ENCODE results near the gene SULT1A4.
"Not testable (repeated sequence)": the region's sequence is repeated elsewhere in the genome, so short reads cannot be mapped to it uniquely, and the experiment has no call there.

Gene SULT1A4

DNA sequence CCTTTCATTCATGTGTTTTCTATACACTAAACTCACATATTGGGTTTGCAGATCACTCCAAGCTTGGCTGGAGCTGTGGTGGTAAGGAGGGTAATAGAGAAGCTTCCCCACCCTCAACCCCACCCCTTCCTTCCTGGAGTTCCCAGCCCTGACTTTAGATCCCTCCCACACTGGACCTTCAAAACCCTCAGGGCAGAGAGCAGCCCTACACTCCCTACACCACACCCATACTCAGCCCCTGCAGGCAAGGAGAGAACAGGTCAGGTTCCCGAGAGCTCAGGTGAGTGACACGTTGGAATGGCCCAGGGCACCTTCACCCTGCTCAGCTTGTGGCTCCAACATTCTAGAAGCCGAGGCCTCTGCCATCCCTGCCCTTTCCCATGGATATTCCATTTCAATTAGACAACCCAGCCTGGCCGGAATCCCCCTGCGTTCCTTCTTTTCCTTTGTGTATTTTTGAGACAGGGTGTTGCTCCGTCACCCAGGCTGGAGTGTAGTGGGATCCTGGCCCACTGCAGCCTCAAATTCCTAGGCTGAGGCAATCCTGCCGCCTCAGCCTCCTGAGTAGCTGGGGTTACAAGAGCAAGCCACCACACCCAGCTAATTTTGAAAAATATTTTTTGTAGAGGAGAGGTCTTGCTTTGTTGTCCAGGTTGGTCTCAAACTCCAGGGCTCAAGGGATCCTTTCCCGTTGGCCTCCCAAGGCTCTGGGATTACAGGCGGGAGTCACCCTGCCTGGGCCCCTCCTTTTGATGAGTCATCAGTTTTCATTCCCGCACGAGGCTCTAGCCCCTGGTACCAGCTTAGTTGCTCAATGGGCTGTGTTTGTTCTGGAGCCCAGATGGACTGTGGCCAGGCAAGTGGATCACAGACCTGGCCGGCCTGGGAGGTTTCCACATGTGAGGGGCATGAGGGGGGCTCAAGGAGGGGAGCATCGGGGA, at the start of gene SULT1A4:
Gene SULT1A4 (plus strand): TSS at position 208 of the 941 bp plus-strand sequence. CDS start 1,473 bp downstream, outside the sequence.
- not testable (repeated sequence) for DNase-seq

DNA sequence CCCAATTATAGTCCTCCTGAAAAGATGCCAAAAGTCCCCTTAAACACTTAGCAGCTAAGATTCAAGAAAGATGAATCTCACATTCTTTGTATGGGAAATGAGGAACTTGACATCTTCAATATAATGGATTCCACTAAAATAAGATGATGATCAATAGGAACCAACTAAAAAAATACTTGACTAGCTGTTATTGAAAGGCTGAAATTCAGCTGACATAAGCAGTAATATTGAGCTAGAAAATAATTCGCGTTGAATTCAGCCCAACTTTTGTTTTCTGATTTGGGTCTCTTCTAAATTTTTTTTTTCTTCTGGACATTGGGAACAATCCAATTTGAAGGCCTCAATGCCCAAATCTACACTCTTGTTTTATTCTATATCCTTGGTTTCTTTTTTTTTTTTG, 36.1 kb upstream of the SULT1A4 start:
- DNase-seq, result not testable (repeated sequence)

DNA sequence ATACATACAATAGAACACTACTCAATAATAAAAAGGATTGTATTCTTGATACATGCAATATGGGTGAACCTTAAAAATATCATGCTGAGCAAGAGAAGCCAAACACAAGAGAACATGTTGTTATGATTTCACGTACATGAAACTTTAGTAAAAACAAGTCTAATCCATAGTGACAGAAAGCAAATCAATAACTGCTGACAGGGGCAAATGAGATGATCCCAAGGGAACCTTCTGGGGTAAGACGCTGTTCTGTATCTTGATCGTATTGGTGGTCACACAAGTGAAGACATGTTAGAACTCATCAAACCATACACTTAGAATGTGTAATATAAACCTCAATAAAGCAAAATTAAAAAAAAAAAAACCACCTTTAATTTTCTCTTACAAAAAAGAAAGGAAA, 34.3 kb upstream of the SULT1A4 start:
- not testable (repeated sequence) for DNase-seq

DNA sequence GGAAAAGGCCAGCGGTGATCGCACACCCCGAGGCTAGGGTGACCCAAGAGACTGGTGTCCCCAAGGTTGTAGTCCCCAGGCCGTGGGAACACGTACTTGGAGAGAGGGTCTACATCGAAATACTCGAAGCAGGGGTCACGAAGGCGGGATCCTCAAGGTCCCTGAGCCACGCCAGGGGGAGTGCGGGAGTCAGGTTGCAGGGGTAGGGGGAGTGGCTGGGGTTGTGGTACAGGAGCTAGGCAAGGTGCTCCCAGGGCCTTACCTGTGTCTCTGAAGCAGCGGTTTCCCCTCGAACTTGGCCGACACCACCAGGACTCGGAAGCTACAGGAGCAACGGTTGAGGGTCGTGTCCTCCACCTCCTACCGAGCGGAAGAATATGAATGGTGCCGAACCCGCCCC, 6.0 kb upstream of the SULT1A4 start:
- not testable (repeated sequence) for DNase-seq

DNA sequence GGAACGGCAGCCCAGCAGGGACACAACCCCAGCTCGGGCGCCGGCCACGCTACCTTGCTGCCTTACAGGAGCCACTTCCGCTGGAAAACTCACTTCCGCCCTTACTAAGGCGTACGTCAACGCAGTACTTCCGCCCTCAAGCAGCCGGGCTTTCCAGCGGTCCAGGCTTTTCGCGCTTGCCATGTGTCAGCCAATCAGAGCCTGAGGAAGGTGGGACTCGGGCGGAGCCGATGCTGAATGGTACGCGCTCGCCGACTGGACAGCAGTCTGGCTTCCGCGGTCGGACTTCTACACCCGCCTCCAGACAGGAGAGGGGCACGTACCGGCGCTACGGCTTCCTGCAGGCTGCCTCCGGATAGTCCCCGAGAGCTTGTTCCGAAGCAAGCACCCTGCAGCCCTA, 5.4 kb upstream of the SULT1A4 start, which contains the start of the genes BOLA2 and SLX1B:
Gene BOLA2 (minus strand): TSS at position 83 of the 400 bp plus-strand sequence. CDS start 98 bp downstream, outside the sequence.
Gene SLX1B (plus strand): TSS at position 265 of the 400 bp plus-strand sequence.
- DNase-seq, result not testable (repeated sequence)

DNA sequence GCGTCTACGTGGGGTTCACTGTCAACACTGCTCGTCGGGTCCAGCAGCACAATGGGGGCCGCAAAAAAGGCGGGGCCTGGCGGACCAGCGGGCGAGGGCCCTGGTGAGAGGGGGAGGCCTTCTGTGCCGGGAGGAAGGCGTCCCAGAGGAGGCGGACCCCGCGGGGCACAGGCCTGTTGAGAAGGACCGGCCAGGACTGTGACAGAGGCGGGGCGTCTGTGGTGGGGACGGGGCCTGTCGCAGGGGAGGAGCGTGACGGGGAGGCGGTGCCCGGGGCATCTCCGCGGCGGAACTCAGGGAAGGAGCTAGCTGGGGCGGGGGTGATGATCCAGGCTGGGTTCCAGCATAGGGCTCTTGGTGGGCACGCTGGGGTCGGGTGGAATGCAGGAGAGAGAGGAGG, 4.9 kb upstream of the SULT1A4 start:
- not testable (repeated sequence) for DNase-seq

DNA sequence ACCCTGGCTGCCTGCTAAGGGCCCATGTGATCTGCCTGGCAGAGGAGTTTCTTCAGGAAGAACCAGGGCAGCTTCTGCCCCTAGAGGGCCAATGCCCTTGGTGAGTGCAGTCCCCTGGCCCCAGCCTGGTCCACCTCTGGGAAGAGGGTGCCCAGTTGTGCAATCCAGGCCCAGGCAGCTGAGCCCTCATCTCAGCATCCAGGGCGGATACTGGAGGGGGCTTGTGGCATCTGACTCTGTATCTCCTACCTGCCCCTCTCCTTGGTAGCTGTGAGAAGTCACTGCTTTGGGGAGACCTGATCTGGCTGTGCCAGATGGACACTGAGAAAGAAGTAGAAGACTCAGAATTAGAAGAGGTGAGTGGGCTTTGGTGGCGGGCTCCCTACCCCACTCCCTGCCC, 2.1 kb upstream of the SULT1A4 start:
- DNase-seq, result not testable (repeated sequence)

DNA sequence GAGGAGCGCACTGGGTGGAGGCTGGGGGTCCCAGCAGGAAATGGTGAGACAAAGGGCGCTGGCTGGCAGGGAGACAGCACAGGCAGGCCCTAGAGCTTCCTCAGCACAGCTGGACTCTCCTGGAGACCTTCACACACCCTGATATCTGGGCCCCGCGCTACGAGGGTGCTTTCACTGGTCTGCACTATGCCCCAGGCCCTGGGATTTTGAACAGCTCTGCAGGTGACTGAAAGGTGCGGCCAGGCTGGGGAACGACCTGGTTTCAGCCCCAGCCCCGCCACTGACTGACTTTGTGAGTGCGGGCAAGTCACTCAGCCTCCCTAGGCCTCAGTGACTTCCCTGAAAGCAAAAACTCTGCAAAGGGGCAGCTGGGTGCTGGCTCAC, 926 bp downstream of the SULT1A4 start:
- DNase-seq, result not testable (repeated sequence)

DNA sequence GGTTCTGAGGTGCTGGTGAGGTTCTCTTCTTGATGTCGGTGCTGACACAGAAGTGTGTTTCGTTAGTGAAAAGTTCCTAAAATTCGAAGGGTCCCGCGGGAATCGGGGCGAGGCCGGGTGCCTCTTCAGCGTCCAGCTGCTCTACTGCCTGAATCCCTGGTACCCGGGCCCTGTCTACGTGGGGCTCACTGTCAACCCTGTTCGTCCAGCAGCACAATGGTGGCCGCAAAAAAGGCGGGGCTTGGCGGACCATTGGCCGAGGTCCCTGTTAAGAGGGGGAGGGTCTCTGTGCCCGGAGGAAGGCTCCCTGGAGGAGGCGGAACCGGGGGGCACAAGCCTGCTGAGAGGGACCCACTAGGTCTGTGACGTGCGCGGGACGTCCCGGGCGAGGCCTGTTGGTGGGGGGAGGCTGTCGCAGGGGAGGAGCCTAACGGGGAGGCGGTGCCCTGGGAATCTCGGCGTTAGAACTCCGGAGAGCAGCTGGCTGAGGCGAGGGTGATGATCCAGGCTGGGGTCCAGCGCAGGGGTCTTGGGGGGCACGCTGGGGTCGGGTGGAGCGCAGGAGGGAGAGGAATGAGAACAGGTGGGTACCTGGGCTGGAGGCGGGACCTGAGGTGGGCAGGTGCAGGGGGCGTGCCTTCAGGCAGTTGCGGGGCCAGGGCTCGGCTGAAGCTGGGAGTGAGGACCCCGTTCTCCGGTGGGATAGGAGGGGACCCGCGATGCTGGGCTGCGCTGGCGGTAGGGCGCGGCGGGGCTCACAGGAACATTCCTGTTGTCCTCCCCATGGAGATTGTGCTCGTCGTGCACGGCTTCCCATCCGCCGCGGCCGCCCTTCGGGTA, 6.5 kb downstream of the SULT1A4 start:
- not testable (repeated sequence) for DNase-seq

DNA sequence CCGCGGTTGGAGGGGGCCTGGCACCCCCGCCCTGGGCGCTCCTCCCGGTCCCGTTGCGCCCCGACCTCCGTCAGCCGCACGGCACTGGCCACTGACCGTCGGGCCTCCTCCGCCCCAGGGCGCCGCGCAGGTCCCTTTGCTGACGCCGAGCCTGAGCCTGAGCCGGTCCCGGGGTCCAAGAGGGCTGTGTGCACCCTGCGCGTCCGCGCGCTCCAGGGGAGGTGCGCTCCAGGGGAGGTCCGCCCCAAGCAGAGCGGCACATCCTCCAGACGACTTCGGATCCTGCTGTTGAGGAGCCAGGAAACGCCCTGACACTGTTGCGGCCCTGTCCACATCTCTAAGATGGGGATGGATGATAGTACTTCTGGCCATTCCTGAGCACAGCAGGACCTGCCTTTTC, 7.2 kb downstream of the SULT1A4 start:
- DNase-seq, result not testable (repeated sequence)

DNA sequence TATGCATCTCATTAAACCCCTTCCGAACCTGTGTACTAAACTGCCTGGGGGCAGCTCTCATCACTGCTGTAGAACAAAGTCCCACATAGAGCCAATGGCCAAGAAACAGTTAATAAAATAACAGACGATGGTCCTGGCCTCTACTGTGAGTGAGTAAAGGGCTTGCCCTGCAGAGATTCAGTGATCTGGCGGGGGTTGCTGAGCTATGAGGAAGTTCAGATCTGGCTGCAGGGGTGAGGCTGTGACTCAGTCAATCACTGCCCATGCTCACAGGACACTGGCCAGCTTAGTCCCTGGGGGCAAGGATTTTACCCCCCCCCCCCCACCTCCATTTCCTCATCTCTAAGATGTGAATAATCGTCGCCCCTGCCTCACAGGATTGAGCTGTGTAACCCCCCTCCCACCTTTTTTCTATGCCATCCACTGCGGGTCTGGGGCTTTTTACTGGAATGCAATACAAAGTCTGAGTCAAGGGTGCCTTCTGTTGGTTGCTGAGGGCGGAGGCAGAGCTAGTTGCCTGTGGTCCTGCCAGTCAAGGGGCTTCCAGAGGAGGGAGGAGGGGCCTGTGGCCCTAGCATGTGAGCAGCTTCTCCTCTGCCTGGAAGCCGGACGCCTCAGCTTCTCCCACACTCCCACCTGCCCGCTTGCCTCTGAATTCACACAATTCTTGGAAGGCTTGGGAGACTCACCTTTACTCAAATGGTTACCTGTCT, 8.1 kb downstream of the SULT1A4 start:
- DNase-seq, result not testable (repeated sequence)

DNA sequence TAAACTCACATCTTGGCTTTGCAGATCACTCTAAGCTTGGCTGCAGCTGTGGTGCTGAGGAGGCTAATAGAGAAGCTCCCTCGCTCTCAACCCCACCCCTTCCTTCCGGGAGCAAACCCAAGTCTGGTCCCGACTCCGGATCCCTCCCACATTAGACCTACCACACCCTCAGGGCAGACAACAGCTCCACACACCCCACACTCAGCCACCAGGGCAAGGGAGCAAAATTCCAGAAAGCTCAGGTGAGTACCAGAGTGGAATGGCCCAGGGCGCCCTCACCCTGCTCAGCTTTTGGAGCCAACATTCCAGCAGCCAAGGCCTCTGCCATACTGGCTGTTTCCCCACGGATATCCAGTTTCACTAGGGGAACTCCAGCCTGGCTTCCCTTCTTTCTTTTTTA, 9.9 kb downstream of the SULT1A4 start:
- DNase-seq, result not testable (repeated sequence)

DNA sequence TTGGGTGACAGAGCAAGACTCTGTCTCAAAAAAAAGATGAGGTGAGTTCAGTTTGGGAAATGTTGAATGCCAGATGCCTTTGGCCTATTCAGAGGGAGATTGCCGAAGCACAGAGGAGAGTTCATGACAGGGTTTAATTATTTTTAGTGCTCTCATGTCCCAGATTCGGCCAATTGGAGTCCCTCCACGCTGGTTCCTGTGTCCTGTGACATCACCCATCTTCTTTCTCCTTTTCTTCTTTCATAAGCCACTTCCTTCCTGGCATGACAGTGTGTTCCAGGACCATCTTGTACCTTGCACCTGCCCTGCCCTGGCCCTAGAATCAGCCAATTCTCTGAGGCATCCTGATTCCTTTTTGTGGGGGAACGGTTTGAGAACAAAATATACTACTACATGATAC, 12.4 kb downstream of the SULT1A4 start:
- DNase-seq, result not testable (repeated sequence)

DNA sequence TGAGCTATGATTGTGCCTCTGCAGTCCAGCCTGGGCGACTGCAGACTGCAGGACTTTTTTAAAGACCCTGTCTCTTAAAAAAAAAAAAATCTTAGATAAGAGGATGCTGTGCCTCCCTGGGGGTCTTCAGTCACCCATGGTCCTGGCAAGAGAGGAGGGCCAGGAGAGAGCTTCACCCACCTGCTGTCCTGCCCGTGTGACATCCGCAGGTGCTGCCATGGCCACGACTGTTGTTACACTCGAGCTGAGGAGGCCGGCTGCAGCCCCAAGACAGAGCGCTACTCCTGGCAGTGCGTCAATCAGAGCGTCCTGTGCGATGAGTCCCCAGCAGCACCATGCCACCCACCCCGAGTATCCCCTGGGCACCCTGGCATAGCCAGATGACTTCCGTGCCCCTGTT, 22.6 kb downstream of the SULT1A4 start:
- not testable (repeated sequence) for DNase-seq

DNA sequence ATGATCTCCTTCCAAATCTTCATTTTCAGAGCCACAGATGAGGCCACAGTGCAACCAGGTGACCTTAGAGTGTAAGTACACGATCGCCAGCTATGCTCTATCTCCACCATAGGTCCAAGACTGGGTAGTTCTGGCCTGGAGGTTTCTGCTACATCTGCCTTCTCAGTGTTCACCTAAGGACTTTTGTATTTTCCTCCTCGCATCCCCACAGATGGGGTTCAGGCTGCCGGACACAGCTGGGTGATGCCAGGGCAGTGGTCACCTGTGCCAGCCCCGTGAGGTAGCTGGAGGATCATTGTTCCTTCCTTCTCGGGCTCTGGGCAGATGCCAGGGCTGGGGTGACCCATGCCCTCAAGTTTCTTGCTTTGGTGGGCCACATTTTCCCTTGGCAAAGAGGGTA, 46.6 kb downstream of the SULT1A4 start, which contains the start of gene NPIPB12:
Gene NPIPB12 (minus strand): TSS at position 101 of the 400 bp plus-strand sequence.
- DNase-seq, result not testable (repeated sequence)

All from NCI-H226 (cell line).